GM18907 (cell line): ENCODE measurements around the gene KLKB1.
"Not testable (repeated sequence)": the region's sequence is repeated elsewhere in the genome, so short reads cannot be mapped to it uniquely, and the experiment has no call there.

Source experiments
- ATAC-seq: cut with Tn5 transposase; IDR thresholded peaks from one replicate; pipeline ENCODE4 v1.9.1; 2021; ENCODE audit warnings: mild to moderate bottlenecking, moderate library complexity; ENCODE audit not compliant: unreplicated experiment

The KLKB1 gene

DNA sequence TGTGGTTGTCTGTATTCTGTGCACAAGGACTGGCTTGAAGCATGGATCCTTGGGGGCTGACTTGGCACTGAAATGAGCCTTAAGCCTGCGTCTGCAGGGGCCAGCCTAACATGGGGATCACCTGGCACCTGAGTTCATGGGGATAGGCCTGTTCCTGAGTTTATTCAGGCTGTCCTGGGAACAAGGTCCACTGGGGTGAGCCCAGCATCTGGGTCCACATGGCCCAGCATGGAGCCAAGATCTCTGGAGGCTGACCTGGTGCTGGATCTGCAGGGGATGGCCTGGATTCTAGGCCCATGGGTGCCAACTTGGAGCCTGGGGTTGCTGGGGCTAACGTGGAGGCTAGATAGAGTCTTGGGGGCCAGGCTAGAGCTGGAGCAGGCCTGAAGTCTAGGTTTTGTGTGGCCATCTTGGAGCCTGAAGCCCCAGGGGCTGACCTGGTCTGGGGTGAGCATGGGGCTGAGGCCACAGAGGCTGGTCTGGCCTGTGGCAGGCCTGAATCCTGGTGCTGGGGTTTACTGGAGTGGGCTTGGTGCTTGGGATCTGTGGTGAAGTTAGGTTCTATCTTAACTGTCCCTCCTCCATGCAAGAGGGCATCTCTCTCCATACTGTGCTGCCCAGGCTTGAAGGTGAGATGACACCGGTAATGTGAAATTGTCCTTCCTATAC is 652 bp upstream of the KLKB1 start:
- no peak for ATAC-seq

- no peak for ATAC-seq
Observed at GRCh38 chr4:186227744-186228513, 622 bp downstream of the KLKB1 start.

DNA sequence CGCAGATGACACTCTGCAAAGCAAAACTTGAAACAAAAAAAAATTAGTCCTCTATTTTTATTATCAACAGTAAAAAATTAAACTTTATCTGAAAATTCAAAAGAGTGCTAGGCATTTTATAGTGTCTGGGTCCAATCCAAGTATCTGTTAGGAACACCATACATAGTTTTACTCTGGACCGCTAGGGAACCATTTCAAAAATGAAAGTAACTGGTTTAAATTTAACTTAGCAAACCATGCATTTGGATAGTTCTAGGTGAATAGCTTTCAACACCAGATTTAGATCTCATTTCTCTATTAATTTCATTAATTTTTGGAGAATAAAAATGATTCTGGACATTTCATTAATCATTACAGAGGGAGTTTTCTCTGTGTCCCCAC is 1.2 kb downstream of the KLKB1 start:
- ATAC-seq, result no peak

DNA sequence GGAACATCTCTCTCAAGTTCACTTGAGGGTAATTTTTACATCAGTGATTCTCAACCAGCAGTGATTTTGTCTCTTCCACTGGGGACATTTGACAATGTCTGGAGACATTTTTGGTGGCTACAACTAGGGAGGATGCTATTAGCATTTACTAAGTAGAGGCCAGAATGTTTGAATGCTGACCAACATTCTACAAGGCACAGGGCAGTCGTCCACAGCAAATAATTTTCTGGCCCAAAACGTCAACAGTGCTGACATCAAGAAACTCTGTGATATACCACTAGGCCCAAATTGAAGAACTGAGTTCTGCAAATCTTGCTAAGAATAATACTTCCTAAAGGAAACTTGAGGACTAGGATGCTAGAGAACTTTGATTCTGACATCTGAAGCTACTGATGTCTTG is 7.1 kb downstream of the KLKB1 start:
- no peak for ATAC-seq

- ATAC-seq, result no peak
Observed at GRCh38 chr4:186236126-186236525, 8.8 kb downstream of the KLKB1 start.

DNA sequence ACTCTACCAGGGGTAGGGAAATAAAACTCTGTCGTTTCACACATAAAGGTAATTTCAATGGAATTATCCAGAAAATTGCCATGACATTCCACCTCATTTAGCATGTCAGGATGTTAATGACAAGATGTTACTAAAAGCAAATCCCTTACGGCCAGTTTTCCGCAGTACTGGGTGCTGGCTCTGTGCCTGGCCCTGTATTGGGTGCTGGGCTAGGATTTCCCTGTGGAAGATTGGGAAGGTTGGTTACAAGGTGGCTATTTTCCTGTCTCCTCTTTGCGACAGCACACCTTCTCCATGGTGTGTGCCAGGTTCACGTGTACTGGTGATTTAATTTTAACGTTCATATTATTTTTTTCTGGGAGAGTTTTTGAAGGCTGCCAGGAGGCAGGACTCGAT is 13.1 kb downstream of the KLKB1 start:
- no peak for ATAC-seq

DNA sequence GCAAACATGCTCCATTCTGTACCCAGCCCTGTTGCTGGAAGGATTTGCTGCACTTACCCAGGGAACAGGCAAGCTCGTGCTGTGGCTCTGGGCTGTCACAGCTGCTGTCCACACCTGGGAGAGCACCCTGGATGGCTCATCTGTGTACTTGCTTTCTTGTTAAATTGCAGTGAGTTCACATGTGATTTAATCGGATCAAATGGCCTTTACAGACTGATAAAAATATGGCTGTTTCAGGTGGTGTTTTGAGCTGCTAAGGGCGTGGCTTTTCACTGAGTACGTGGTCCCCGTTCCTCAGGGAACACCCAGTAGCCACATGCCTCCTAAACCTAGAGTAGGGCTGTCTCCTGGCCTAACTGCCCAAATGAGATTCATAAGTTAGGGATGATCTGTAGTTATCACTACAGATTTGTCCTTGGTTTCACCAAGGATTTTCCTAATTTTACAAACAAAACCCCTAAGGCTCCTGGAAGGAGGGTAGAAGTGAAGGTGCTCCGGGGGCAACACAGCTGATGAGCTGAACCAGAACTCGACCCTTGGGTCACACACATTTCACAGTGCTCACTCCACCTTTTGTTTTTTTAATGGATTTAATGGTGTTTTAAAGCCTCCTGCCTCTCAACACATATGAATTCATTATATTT is 13.7 kb downstream of the KLKB1 start:
- no peak for ATAC-seq

- no peak for ATAC-seq
Observed at GRCh38 chr4:186241616-186242015, 14.3 kb downstream of the KLKB1 start.

DNA sequence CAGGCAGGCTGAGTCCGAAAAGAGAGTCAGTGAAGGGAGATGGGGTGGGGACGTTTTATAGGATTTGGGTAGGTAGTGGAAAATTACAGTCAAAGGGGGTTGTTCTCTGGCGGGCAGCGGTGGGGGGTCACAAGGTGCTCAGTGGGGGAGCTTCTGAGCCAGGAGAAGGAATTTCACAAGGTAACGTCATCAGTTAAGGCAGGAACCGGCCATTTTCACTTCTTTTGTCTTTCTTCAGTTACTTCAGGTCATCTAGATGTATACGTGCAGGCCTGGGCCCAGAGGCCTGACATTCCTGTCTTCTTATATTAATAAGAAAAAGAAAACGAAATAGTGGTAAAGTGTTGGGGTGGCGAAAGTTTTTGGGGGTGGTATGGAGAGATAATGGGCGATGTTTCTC is 14.7 kb downstream of the KLKB1 start:
- ATAC-seq, result not testable (repeated sequence)

DNA sequence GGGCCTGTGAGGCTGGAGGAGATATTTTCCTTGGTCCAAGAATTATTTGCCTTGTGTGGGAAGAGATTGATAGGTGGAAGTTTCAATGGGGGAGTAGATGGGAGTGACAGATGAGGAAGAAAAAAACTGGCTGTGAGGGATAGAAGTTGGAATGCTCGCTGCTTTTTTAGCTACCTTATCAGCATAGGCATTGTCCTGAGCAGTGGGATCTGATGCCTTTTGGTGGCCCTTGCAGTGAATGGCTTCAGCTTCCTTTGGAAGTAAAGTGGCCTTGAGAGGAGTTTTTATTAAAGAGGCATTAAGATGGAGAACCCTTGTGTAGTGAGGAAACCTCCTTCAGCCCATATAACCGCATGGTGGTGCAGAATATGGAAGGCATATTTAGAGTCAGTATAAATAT is 16.0 kb downstream of the KLKB1 start:
- ATAC-seq, result no peak

- ATAC-seq, result no peak
Observed at GRCh38 chr4:186244835-186245234, 17.5 kb downstream of the KLKB1 start.

- ATAC-seq, result not testable (repeated sequence)
Observed at GRCh38 chr4:186247062-186247752, 19.9 kb downstream of the KLKB1 start.

- no peak for ATAC-seq
Observed at GRCh38 chr4:186248643-186249042, 21.3 kb downstream of the KLKB1 start.

GRCh38 chr4:186249785-186250754 is 22.8 kb downstream of the KLKB1 start:
- ATAC-seq, result no peak

- ATAC-seq, result no peak
Observed at GRCh38 chr4:186250760-186251159, 23.5 kb downstream of the KLKB1 start.

- ATAC-seq, result no peak
Observed at GRCh38 chr4:186255122-186255521, 27.8 kb downstream of the KLKB1 start.

- ATAC-seq, result no peak
Observed at GRCh38 chr4:186258216-186258811, 31.0 kb downstream of the KLKB1 start.

DNA sequence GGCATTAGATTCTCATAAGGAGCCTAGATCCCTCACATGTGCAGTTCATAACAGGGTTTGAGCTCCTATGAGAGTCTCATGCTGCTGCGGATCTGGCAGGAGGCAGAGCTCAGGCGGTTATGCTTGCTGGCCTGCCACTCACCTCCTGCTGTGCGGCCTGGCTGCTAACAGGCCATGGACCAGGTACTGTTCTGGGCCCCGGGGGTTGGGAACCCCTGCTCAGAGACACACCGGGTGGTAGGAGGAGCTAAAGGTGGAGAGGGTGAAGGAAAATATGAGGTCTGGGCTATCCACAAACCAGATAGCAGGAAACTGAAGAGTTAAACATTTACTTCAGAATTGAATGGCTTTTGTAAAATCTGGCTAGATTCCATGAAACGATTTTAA is 32.8 kb downstream of the KLKB1 start:
- ATAC-seq, result no peak

- no peak for ATAC-seq
Observed at GRCh38 chr4:186260504-186261448, 33.5 kb downstream of the KLKB1 start.
